Measurements from ENCODE around the gene TMTC4. TPM values are rescaled to one million over a fixed set of nuclear protein-coding genes. Genes with fewer than 3 reads are reported as not detected.
A peak's percentile ranks its signal among the peaks of the same experiment; 100 is the strongest.

Gene TMTC4
- total RNA-seq, 1 donor from 2014 or later = 17.0 TPM

GRCh38 chr13:100573121-100573520 lies 101.5 kb downstream of the TMTC4 start:
- Mint-ChIP-seq H3K27me3 (no peaks in the 10 kb centered on the region), H3K4me1 (no peaks in the 10 kb centered on the region), H3K27ac (no peak overlapping the region), H3K36me3 (ENCODE audit: low read depth) (no peaks in the 10 kb centered on the region), H3K9me3 (no peaks in the 10 kb centered on the region), H3K4me3 (no peak overlapping the region)
- ATAC-seq (ENCODE audit: low read depth) (peak; percentile 73), DNase-seq (peak; percentile 35)
- peak; percentile 54 for TF ChIP-seq CTCF (IDR thresholded peaks at IDR 0.05)
- intact Hi-C loops (cut with micrococcal nuclease) = loop anchor here (1.0 to 10.0 kb wide), 3 partner anchors 15 to 252 kb away; partner anchors contain the start of gene GGACT
- ChIA-PET POLR2A (interaction anchor here (0.9 kb wide), 1 partner anchor 102 kb away, joined by 3 read pairs; the partner anchor contains the start of gene TMTC4), CTCF (interaction anchor here (0.7 to 2.9 kb wide), 26 partner anchors 9 to 1983 kb away, joined by 3 to 20 read pairs (median 4); partner anchors contain the start of gene TMTC4)

- no peaks in the 10 kb centered on the region for H3K4me1 Mint-ChIP-seq
- POLR2A ChIA-PET = no interaction called here
- H3K36me3 Mint-ChIP-seq (ENCODE audit: low read depth) = no peaks in the 10 kb centered on the region
- no peak overlapping the region for H3K4me3 Mint-ChIP-seq
- CTCF ChIA-PET = no interaction called here
- no peak for TF ChIP-seq CTCF (IDR thresholded peaks at IDR 0.05)
- H3K27ac Mint-ChIP-seq = no peak overlapping the region
- DNase-seq (no peak), ATAC-seq (ENCODE audit: low read depth) (no peak)
- intact Hi-C loops (cut with micrococcal nuclease) = no loop called here
- H3K27me3 Mint-ChIP-seq = no peaks in the 10 kb centered on the region
- no peaks in the 10 kb centered on the region for H3K9me3 Mint-ChIP-seq
Measured at GRCh38 chr13:100566543-100566942, 108.1 kb downstream of the TMTC4 start.

- H3K4me1 Mint-ChIP-seq = no peaks in the 10 kb centered on the region
- no peak for ATAC-seq (ENCODE audit: low read depth)
- TF ChIP-seq CTCF (IDR thresholded peaks at IDR 0.05) = no peak
- intact Hi-C loops (cut with micrococcal nuclease) = no loop called here
- POLR2A ChIA-PET = no interaction called here
- no peaks in the 10 kb centered on the region for H3K9me3 Mint-ChIP-seq
- no peaks in the 10 kb centered on the region for H3K36me3 Mint-ChIP-seq (ENCODE audit: low read depth)
- H3K4me3 Mint-ChIP-seq = no peak overlapping the region
- CTCF ChIA-PET = interaction anchor here (1.1 kb wide), 1 partner anchor 9 kb away, joined by 5 read pairs; no protein-coding TSS in a partner anchor
- no peaks in the 10 kb centered on the region for H3K27me3 Mint-ChIP-seq
- no peak overlapping the region for H3K27ac Mint-ChIP-seq
- DNase-seq = no peak
Measured at GRCh38 chr13:100565286-100565685, 109.3 kb downstream of the TMTC4 start.

- no peak overlapping the region for H3K27ac Mint-ChIP-seq
- no peaks in the 10 kb centered on the region for H3K4me1 Mint-ChIP-seq
- ATAC-seq (ENCODE audit: low read depth) = no peak
- TF ChIP-seq CTCF (IDR thresholded peaks at IDR 0.05) = no peak
- H3K9me3 Mint-ChIP-seq = no peaks in the 10 kb centered on the region
- intact Hi-C loops (cut with micrococcal nuclease) = no loop called here
- H3K36me3 Mint-ChIP-seq (ENCODE audit: low read depth) = no peaks in the 10 kb centered on the region
- no peaks in the 10 kb centered on the region for H3K27me3 Mint-ChIP-seq
- ChIA-PET CTCF (interaction anchor here (1.5 kb wide), 1 partner anchor 8 kb away, joined by 6 read pairs; no protein-coding TSS in a partner anchor), POLR2A (no interaction called here)
- DNase-seq = no peak
- H3K4me3 Mint-ChIP-seq = no peak overlapping the region
Measured at GRCh38 chr13:100564444-100565223, 110.0 kb downstream of the TMTC4 start.

- H3K27me3 Mint-ChIP-seq = no peaks in the 10 kb centered on the region
- ChIA-PET POLR2A (no interaction called here), CTCF (interaction anchor here (1.5 kb wide), 1 partner anchor 9 kb away, joined by 6 read pairs; no protein-coding TSS in a partner anchor)
- intact Hi-C loops (cut with micrococcal nuclease) = no loop called here
- DNase-seq (no peak), ATAC-seq (ENCODE audit: low read depth) (no peak)
- no peaks in the 10 kb centered on the region for H3K4me1 Mint-ChIP-seq
- no peaks in the 10 kb centered on the region for H3K36me3 Mint-ChIP-seq (ENCODE audit: low read depth)
- H3K4me3 Mint-ChIP-seq = no peak overlapping the region
- no peak overlapping the region for H3K27ac Mint-ChIP-seq
- H3K9me3 Mint-ChIP-seq = no peaks in the 10 kb centered on the region
- no peak for TF ChIP-seq CTCF (IDR thresholded peaks at IDR 0.05)
Measured at GRCh38 chr13:100563779-100564178, 110.8 kb downstream of the TMTC4 start.

Measured in activated B cell treated with CpG ODN at 0.5 μM for 24 hours (primary cell).